GM04504 (cell line): ENCODE measurements around the gene ANKRD13B.
"Not testable (repeated sequence)": the region's sequence is repeated elsewhere in the genome, so short reads cannot be mapped to it uniquely, and the experiment has no call there.

Experiments
- DNase-seq: peaks from one replicate; pipeline ENCODE4 v3.0.0-alpha.2; 2012; ENCODE audit warnings: low read depth

Gene ANKRD13B

DNA sequence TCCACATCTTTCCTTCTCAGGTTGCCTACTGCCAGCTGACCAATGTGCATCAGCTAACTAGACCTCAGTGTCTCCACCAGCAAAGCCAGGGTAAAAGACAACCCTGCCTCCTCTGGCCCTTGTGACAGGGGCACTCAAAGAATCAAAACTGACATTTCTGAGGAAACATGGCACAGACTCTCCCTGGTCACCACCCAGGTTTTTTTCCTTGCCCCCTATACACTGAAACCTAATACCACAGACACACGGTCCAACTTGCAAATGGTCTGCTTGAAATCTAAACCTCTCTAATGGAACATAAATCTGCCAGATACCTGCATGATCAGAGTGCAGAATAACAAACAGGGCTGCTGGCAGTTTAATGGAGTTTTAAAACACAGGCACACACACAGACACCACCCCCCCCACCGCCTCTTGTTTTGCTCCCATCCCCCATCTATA, 49.3 kb downstream of the ANKRD13B start:
- no peak for DNase-seq

DNA sequence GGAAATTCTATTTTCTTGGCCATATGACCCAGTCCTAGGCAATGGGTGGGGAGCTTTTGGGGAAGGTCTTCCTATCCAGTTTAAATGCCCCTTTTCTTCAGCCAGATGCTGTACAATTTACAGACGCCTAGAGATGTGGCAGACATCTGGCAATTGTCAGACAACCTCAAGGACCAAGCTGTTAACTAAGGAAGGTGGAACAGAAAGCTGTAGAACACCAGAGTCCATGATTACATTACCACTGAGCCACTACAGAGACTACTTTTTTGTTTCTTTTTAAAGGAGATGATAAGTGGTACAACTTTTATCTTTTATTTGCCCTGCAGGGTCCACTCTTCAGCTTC, 50.9 kb downstream of the ANKRD13B start:
- DNase-seq: no peak

DNA sequence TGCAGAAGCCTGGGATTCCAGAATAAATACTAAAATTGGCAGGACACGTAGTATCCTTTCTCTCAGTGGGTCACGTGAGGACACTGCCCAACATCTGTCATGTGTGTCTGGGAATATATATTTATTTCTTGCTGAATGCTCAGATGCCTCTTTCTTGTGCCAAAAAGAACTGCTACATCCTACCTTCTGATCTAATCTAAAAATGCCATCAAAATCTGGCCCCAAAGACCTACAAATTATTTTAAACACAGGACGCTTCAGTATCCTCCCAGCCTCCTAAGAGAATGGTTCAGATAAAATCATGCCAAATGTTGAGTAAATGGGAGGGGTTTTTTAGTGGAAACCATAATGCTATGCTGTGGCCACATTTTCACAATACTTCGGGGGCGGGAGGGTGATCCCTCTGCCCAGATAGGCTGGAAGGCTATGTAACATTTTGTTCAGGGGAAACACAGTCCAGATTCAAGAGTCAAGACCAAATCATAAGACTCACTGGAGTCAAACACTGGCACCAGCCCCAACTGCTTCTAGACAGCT, 52.7 kb downstream of the ANKRD13B start:
- peak; percentile 81 for DNase-seq

DNA sequence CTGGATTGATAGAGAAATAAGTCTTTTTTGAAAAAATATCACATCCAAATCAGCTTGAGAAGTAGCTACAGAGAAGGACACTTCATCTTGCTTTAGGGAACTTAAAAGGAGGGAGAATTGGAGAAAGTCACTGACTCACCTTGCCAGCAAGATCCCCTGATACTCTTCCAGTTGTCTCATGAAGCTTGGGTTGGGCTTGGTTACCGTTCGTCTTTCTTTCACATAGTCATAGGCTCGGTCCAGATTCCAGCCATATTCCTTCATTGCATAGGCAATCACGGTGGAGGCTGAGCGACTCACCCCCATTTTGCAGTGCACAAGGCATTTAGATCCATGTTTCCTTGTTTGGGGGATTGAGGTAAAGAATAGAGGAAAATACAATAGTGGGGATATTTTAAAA, 55.1 kb downstream of the ANKRD13B start:
- no peak for DNase-seq

GRCh38 chr17:29649359-29649758, 56.4 kb downstream of the ANKRD13B start:
- DNase-seq: no peak

DNA sequence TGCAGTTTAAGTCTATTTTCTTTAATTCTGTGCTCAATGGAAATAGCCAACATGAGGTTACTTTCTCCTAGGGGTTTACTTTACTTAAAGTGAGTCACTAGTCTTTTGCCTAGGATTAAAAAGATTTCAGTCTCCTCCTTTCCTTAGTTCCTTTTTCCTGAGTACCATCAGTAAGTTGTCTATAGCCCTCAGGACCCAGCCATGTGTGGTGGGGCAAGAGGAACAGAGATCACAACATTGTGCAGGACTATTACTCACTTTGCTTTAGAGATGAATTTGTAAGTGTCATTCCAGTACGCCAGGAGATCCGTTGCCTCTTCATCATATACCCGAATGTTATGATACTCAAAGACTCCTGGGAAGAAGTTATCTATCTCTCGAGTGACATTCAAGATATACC, 57.5 kb downstream of the ANKRD13B start:
- no peak for DNase-seq

- not testable (repeated sequence) for DNase-seq
These were observed 59.0 kb downstream of the ANKRD13B start for GRCh38 chr17:29651913-29652312.

DNA sequence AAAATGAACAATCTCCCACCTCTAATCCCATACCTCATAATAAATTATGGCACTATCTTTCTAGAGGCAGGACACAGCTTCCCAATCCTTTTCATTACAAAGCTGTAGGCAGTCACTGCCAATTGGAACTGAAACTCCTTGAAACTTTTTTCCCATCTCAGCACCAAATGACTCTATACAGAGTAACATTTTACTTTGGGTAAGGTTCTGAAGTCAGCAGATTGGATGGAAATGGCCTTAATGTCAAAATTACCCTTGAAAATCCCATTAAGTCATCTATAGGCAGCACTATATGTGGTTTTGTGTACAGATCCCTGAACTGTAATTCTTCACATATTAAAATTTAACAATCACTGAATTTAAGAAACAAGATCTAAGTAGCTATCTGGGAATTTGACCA, 60.0 kb downstream of the ANKRD13B start:
- no peak for DNase-seq

GRCh38 chr17:29653995-29654714, 61.2 kb downstream of the ANKRD13B start:
- DNase-seq: no peak

DNA sequence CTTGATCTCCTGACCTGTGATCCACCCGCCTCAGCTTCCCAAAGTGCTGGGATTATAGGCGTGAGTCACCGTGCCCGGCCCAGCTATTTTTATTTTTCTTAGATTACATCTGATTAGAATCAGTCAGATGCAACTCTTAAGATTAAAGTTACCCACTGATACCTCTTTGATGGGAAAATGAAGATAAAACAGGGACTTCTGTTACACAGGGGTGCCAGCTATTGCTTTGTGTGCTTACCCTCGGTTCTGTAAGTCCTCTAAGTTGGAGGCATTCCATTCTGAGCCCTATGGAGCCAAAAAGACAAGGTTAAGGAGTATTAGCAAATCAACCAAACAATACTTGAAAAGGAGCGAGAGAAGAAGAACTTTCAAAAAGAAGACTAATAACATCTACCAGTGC, 62.4 kb downstream of the ANKRD13B start:
- DNase-seq: no peak

DNA sequence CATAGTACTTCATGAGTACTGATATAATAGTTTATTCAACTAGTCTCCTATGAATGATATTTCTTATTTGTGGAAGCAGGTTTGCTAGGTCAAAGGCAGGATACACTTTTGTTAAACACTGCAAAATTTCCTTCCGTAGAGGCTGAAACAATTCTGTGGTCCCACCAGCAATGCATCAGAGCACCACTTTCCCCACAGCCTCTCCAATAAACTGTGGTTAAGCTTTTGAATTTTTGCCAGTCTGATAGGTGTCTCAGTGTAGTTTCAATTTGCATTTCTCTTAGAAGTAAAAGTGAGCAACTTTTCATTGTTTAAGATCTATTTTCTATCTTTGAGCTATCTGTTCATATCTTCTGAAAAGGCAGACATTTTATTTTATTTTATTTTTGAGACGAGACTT, 66.2 kb downstream of the ANKRD13B start:
- DNase-seq: no peak

DNA sequence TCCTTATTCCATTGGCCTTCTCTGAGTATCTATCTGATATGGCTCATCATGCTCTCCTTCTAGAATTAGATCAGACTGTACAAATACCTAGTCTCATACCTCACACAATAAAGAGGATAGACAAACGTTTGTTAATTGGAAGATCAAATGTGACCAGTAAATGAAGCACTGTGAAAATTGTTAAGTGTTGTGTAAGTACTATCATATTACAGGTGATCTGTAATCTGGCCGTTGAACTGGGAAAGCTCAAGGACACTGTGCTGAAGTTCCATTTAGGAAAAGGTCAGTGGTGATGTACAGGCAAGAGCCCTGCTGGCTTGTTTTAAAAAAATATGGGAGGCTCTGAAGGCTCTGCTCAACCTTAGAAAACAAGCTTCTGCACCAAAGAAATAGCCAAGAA, 68.3 kb downstream of the ANKRD13B start:
- DNase-seq: no peak

DNA sequence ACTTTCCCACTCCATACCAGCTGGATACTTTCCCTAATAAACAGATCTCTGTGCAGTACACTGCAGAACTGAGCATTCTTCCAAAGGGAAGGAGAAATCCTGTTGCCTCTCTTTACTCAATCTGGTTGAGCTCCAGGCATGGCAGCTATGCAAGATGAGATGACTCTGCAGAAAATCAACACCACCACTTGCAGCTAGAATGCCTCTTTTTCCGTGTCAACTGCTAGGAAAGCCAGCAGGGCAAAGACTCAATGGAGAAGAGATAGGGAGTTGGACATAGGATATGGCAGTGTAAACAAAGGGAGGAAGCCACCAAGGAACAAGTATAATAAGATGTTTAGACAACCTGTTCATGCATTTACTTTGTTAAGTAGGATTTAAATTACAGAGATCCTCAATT, 70.2 kb downstream of the ANKRD13B start:
- no peak for DNase-seq
